Natural killer cell (primary cell): Measurements from ENCODE around the gene GRID1. TPM values are rescaled to one million over a fixed set of nuclear protein-coding genes. Genes with fewer than 3 reads are reported as not detected.

ENCODE experiments used
- ATAC-seq, 3 donors: fragments of 150-1000 bp in 2 of 3; fragments of 200-7000 bp in 1 of 3; cut with Tn5 transposase; 1 replicate in 1 of 3; 2 replicates in 2 of 3; pipeline ENCODE4 v1.10.0; 2021; ENCODE audit warnings: mild to moderate bottlenecking in 2 of 3, moderate library complexity in 2 of 3
- DNase-seq, 2 donors: peaks; one replicate each; pipeline versions ENCODE4 v3.0.0 to v3.0.0-alpha.2; 2013 to 2021; ENCODE audit warnings: mixed read lengths in 1 of 2
- H3K27ac ChIP-seq: one replicate; pipeline ENCODE4 v1.5.1; 2013; ENCODE audit warnings: mild to moderate bottlenecking, low read length
- H3K27me3 ChIP-seq: one replicate; pipeline ENCODE4 v1.6.1; 2013; ENCODE audit warnings: low read length; ENCODE audit not compliant: control insufficient read depth, insufficient read depth
- H3K36me3 ChIP-seq: one replicate; pipeline ENCODE4 v1.6.1; 2013; ENCODE audit warnings: low read length; ENCODE audit not compliant: control insufficient read depth, insufficient read depth
- H3K4me1 ChIP-seq: one replicate; pipeline ENCODE4 v1.6.1; 2013; ENCODE audit warnings: low read length; ENCODE audit not compliant: control insufficient read depth, insufficient read depth
- H3K4me3 ChIP-seq: one replicate; pipeline ENCODE4 v1.5.1; 2013; ENCODE audit warnings: low read length
- H3K9me3 ChIP-seq: one replicate; pipeline ENCODE4 v1.6.1; 2013; ENCODE audit warnings: low read length; ENCODE audit not compliant: control insufficient read depth, insufficient read depth
- H3K27ac Mint-ChIP-seq, 2 donors: one replicate each; pipeline ENCODE4 v1.8.0; 2022; ENCODE audit warnings: mild to moderate bottlenecking in 2 of 2, mixed read lengths in 2 of 2, moderate library complexity in 1 of 2
- H3K27me3 Mint-ChIP-seq, 2 donors: one replicate each; pipeline ENCODE4 v1.8.0; 2022; ENCODE audit warnings: low read depth in 2 of 2, mixed read lengths in 2 of 2
- H3K36me3 Mint-ChIP-seq: one replicate; pipeline ENCODE4 v1.8.0; 2022; ENCODE audit warnings: mixed read lengths
- H3K4me1 Mint-ChIP-seq, 2 donors: one replicate each; pipeline ENCODE4 v1.8.0; 2022; ENCODE audit warnings: mixed read lengths in 2 of 2
- H3K4me3 Mint-ChIP-seq: one replicate; pipeline ENCODE4 v1.8.0; 2022; ENCODE audit warnings: mild to moderate bottlenecking, moderate library complexity, mixed read lengths
- H3K9me3 Mint-ChIP-seq, 2 donors: one replicate each; pipeline ENCODE4 v1.8.0; 2022; ENCODE audit warnings: mixed read lengths in 2 of 2
- WGBS: methylation state at CpG from one replicate; pipeline ENCODE4 v1.1.7; 2013; ENCODE audit warnings: missing lambda C conversion rate; ENCODE audit not compliant: insufficient coverage; 5-methylcytosine and 5-hydroxymethylcytosine counted together
- intact Hi-C: fragments of 100-400 bp; cut with micrococcal nuclease; formaldehyde crosslinking; loops from one replicate; pipeline ENCODE4 v1.14.2; 2022
- total RNA-seq, 4 donors: library from RNA; stranded (reverse); fragments of 120-200 nt in 1 of 4; gene quantifications; one replicate each; pipeline versions ENCODE4 v1.2.3 to v1.2.4, GENCODE V29; 2013 to 2022
- TF ChIP-seq, protein P1 (sequence below): fragments of 200-600 bp; IDR thresholded peaks from one replicate; pipeline ENCODE4 v1.8.0; 2022; ENCODE audit warnings: antibody characterized with exemption

GRID1 gene
- total RNA-seq, 3 donors from 2014 or later (not counting 1 experiment from before 2014, with no cell fraction given): not detected

DNA sequence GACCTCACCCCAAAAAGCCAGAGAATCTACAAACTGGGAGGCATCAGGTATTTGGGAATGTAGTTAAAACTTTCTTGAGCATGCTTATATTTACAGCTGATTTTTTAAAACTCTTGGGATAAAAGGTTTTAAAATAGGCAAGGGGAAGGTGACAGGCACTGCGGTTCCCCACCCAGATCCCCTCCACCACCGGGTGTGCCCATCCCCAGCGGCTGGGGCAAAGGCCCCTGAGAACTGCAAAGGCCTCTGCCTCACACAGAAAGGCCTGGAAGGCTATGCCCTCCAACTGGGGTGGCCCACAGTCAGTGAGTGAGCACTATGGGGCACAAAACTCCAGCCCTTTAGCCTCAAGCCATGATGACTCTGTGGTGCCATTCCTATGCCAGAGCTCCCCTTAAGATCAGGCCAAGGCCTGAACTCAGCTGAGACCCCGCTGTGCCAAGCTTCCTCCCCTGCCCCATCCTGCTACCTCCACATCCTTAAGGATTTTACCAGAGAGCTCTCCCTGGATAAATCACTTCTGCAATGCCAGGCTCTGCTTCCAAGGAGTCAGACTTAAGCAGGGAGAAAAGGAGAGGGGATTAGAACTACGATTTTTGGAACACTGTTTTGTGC lies 299.1 kb downstream of the GRID1 start:
- DNase-seq: no peak
- no peak overlapping the region for H3K4me3 ChIP-seq
- Mint-ChIP-seq H3K36me3 (no peaks in the 10 kb centered on the region), H3K4me1 (no peaks in the 10 kb centered on the region), H3K4me3 (no peak overlapping the region), H3K27me3 (peaks cover 6 to 11% of the 10 kb centered on the region in 2 donors), H3K27ac (no peak overlapping the region), H3K9me3 (no peaks in the 10 kb centered on the region)
- no peaks in the 10 kb centered on the region for H3K36me3 ChIP-seq
- no peak for ATAC-seq
- H3K4me1 ChIP-seq: no peaks in the 10 kb centered on the region
- H3K27ac ChIP-seq: no peak overlapping the region
- whole genome bisulfite sequencing: 82% methylated on average over 3 of the region's 5 CpGs
- intact Hi-C loops: no loop called here
- no peaks in the 10 kb centered on the region for H3K9me3 ChIP-seq
- H3K27me3 ChIP-seq: no peaks in the 10 kb centered on the region
- TF ChIP-seq, protein P1, sequence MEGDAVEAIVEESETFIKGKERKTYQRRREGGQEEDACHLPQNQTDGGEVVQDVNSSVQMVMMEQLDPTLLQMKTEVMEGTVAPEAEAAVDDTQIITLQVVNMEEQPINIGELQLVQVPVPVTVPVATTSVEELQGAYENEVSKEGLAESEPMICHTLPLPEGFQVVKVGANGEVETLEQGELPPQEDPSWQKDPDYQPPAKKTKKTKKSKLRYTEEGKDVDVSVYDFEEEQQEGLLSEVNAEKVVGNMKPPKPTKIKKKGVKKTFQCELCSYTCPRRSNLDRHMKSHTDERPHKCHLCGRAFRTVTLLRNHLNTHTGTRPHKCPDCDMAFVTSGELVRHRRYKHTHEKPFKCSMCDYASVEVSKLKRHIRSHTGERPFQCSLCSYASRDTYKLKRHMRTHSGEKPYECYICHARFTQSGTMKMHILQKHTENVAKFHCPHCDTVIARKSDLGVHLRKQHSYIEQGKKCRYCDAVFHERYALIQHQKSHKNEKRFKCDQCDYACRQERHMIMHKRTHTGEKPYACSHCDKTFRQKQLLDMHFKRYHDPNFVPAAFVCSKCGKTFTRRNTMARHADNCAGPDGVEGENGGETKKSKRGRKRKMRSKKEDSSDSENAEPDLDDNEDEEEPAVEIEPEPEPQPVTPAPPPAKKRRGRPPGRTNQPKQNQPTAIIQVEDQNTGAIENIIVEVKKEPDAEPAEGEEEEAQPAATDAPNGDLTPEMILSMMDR: no peak

DNA sequence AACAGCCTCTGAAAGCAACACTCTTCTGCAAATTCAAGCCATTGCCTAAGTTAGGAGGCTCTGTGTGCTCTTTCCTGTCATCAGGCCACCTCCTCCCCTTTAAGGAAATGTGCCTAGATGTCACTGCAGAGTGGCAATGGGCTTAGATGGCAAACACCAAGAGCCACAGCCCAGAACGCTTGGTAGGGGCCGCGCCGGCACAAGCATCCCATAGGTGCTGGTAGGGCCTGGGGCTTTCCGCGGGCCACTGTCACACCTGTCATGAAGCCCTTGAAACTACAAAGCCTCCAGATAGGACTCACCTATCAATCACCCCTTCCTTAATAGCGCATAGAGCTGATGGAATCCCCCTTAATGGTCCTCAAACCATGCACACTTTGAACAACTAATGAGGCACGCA lies 299.9 kb downstream of the GRID1 start:
- Mint-ChIP-seq H3K4me1 (no peaks in the 10 kb centered on the region), H3K4me3 (no peak overlapping the region), H3K9me3 (no peaks in the 10 kb centered on the region), H3K27ac (no peak overlapping the region), H3K27me3 (peaks cover 6 to 11% of the 10 kb centered on the region in 2 donors), H3K36me3 (no peaks in the 10 kb centered on the region)
- Histone ChIP-seq H3K27ac (no peak overlapping the region), H3K4me1 (no peaks in the 10 kb centered on the region), H3K36me3 (no peaks in the 10 kb centered on the region), H3K4me3 (no peak overlapping the region), H3K9me3 (no peaks in the 10 kb centered on the region), H3K27me3 (no peaks in the 10 kb centered on the region)
- WGBS: 93% methylated on average over 8 of the region's 8 CpGs
- intact Hi-C loops: no loop called here
- DNase-seq: no peak
- TF ChIP-seq, protein P1: no peak
- no peak for ATAC-seq

DNA sequence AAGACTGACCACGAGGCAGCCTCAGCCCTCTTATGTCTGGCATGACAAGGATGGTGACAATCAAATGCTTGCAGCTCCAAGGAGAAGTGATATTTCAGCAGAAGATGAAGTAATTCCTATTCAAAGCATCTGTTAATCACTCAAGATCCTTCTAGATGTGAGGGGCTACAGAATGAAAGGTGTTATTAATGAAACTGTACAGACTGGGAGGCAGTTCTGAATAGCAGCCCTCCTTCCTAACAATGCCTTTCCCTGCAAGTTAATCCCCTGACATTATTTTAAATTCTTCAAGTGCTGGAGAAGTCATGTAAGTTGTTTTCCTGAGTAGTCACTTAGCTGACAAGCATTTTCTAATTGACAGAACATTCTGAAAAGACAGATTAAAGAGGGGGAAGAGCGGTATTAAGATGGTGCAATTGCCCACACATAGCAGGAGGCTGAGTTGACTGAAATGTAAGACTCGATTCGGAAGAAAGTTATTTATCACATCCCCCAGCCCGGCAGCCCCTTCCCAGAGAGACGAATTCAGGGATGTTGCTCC lies 300.8 kb downstream of the GRID1 start:
- Histone ChIP-seq H3K9me3 (no peaks in the 10 kb centered on the region), H3K36me3 (no peaks in the 10 kb centered on the region), H3K4me3 (no peak overlapping the region), H3K27me3 (no peaks in the 10 kb centered on the region), H3K4me1 (no peaks in the 10 kb centered on the region), H3K27ac (no peak overlapping the region)
- DNase-seq: no peak
- H3K27me3 Mint-ChIP-seq: peaks cover 6 to 11% of the 10 kb centered on the region in 2 donors
- no peak overlapping the region for H3K27ac Mint-ChIP-seq
- WGBS: 82% methylated on average over 6 of the region's 6 CpGs
- H3K4me1 Mint-ChIP-seq: no peaks in the 10 kb centered on the region
- H3K9me3 Mint-ChIP-seq: no peaks in the 10 kb centered on the region
- no peaks in the 10 kb centered on the region for H3K36me3 Mint-ChIP-seq
- intact Hi-C loops: no loop called here
- no peak overlapping the region for H3K4me3 Mint-ChIP-seq
- TF ChIP-seq, protein P1: no peak
- no peak for ATAC-seq
